AG10803 (cell line): ENCODE data around the gene TSPAN14.

Experiments used
- DNase-seq: peaks from one replicate; pipeline ENCODE4 v3.0.0; 2010; ENCODE audit warnings: low read depth
- H3K4me3 ChIP-seq: 2 replicates; pipeline ENCODE4 v1.5.1; 2011; ENCODE audit warnings: mild to moderate bottlenecking, low read length, control low read depth
- CTCF ChIP-seq: conservative IDR thresholded peaks from 2 replicates; pipeline ENCODE4 v1.5.1; 2011; ENCODE audit warnings: mild to moderate bottlenecking, low read length, control low read depth, inconsistent platforms

The TSPAN14 gene

GRCh38 chr10:80462299-80462980, 8.3 kb downstream of the TSPAN14 start:
- H3K4me3 ChIP-seq, result peak overlapping the region; percentile 32
- TF ChIP-seq CTCF, result no peak
- DNase-seq, result peak; percentile 68

DNA sequence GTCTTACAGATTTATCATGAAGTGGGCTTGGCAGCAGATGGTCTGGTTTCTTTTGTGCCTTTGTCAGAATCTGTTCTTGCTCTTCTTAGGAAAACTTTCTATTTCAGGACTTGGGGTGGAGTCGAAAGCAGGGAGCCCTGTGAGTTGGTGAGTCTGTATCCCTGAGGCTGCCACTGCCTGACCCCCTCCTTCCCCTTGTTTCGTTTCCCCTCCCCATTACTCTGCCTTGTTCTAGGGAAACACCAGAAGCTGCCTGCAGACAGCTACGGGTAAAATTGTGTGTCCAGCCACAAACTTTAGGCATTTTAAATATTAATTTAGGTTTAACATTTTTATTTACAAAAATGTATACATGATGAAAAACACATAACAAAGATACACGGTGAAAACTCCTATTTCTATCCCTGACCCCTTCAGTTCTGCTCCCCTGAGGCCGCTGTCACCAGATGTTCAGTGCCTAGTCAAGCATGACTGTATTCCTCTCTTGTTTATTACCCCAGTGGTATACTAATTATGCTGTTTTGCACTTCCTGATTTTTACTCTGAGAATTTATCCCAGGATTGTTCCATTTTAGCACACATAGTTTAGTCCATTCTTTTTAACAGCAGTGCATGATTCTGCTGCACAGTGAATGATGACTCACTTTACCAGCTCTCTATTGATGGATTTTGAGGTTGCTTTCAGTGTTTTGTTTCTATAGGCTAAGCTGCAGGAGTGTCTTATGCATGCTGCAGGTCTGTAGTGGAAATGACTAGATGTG, 9.1 kb downstream of the TSPAN14 start:
- no peak for TF ChIP-seq CTCF
- peak overlapping the region; percentile 32 for H3K4me3 ChIP-seq
- peak; percentile 75 for DNase-seq

- TF ChIP-seq CTCF, result no peak
These were observed 9.8 kb downstream of the TSPAN14 start for GRCh38 chr10:80463868-80464267.

GRCh38 chr10:80464557-80465450, 10.7 kb downstream of the TSPAN14 start:
- peak; percentile 53 for DNase-seq
- no peak overlapping the region for H3K4me3 ChIP-seq
- TF ChIP-seq CTCF, result no peak

More at GRCh38 chr10:80463868-80464267, 9.8 kb downstream of the TSPAN14 start:
- H3K4me3 ChIP-seq, result no peak overlapping the region
- no peak for DNase-seq

DNA sequence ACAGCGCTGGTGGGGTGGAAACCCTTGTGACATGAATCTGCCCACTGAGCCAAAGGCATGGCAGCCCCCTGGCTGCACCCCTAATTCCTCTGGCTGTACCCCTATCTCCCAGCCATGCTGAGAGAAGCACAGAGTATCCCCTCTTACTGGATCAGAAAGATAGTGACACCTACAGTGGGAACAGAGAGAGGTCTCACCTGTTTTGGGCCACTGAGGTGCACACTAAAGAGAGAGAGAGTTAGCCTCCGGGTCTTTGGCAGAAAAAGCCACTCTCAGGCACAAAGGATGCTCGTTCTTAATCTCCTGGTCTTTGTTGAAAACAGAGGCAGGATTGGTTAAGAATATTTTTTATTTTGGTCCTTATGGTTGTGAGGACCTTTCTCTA, 11.3 kb downstream of the TSPAN14 start:
- DNase-seq, result no peak
- no peak overlapping the region for H3K4me3 ChIP-seq
- no peak for TF ChIP-seq CTCF

GRCh38 chr10:80465839-80466590, 11.9 kb downstream of the TSPAN14 start:
- no peak for DNase-seq
- no peak for TF ChIP-seq CTCF
- no peak overlapping the region for H3K4me3 ChIP-seq
